HEK293 (cell line): ENCODE results near the gene AFF3.

Experiments
- GLI4 ChIP-seq: fragments of 450-650 bp; formaldehyde crosslinking; IDR thresholded peaks from 2 replicates; pipeline ENCODE4 v1.5.1; 2016; ENCODE audit warnings: missing biosample characterization, missing genetic modification characterization
- GLIS1 ChIP-seq: fragments of 450-650 bp; formaldehyde crosslinking; IDR thresholded peaks from 2 replicates; pipeline ENCODE4 v1.5.1; 2016; ENCODE audit warnings: missing biosample characterization, missing genetic modification characterization
- HOXA7 ChIP-seq: sonication (generic); formaldehyde crosslinking; IDR thresholded peaks from 2 replicates; pipeline ENCODE4 v1.8.1; 2022; ENCODE audit warnings: missing genetic modification reagents, borderline replicate concordance
- HOXD13 ChIP-seq: sonication (generic); formaldehyde crosslinking; IDR thresholded peaks from 2 replicates; pipeline ENCODE4 v1.8.0; 2022; ENCODE audit warnings: missing genetic modification reagents, borderline replicate concordance
- MZF1 ChIP-seq: fragments of 450-650 bp; formaldehyde crosslinking; IDR thresholded peaks from 2 replicates; pipeline ENCODE4 v1.5.1; 2017; ENCODE audit warnings: missing biosample characterization, missing genetic modification characterization, borderline replicate concordance
- SALL2 ChIP-seq: fragments of 450-650 bp; formaldehyde crosslinking; IDR thresholded peaks from 2 replicates; pipeline ENCODE4 v1.5.0; 2017; ENCODE audit warnings: missing biosample characterization, mild to moderate bottlenecking, missing genetic modification characterization, borderline replicate concordance
- ZBTB17 ChIP-seq: fragments of 450-650 bp; formaldehyde crosslinking; IDR thresholded peaks from 2 replicates; pipeline ENCODE4 v1.5.1; 2016; ENCODE audit warnings: missing biosample characterization, missing genetic modification characterization
- ZNF121 ChIP-seq: fragments of 450-650 bp; formaldehyde crosslinking; IDR thresholded peaks from 2 replicates; pipeline ENCODE4 v1.5.1; 2016; ENCODE audit warnings: missing biosample characterization, missing genetic modification characterization
- ZNF146 ChIP-seq: fragments of 450-650 bp; formaldehyde crosslinking; IDR thresholded peaks from 2 replicates; pipeline ENCODE4 v1.5.1; 2016; ENCODE audit warnings: missing biosample characterization, missing genetic modification characterization
- ZNF221 ChIP-seq: fragments of 450-650 bp; formaldehyde crosslinking; IDR thresholded peaks from 2 replicates; pipeline ENCODE4 v1.5.1; 2017; ENCODE audit warnings: missing biosample characterization, missing genetic modification characterization, borderline replicate concordance
- ZNF24 ChIP-seq: fragments of 450-650 bp; formaldehyde crosslinking; IDR thresholded peaks from 2 replicates; pipeline ENCODE4 v1.5.1; 2016; ENCODE audit warnings: missing biosample characterization, missing genetic modification characterization
- ZNF335 ChIP-seq: fragments of 450-650 bp; formaldehyde crosslinking; conservative IDR thresholded peaks from 2 replicates; pipeline ENCODE4 v1.5.1; 2016; ENCODE audit warnings: missing biosample characterization, missing genetic modification characterization
- ZNF394 ChIP-seq: fragments of 450-650 bp; formaldehyde crosslinking; IDR thresholded peaks from 2 replicates; pipeline ENCODE4 v1.5.1; 2016; ENCODE audit warnings: missing biosample characterization, missing genetic modification characterization, mild to moderate bottlenecking, moderate library complexity, borderline replicate concordance
- ZNF473 ChIP-seq: fragments of 450-650 bp; formaldehyde crosslinking; IDR thresholded peaks from 2 replicates; pipeline ENCODE4 v1.5.1; 2017; ENCODE audit warnings: missing biosample characterization, missing genetic modification characterization
- ZNF510 ChIP-seq: fragments of 450-650 bp; formaldehyde crosslinking; IDR thresholded peaks from 2 replicates; pipeline ENCODE4 v1.5.1; 2018; ENCODE audit warnings: mild to moderate bottlenecking, missing genetic modification characterization, missing biosample characterization; ENCODE audit not compliant: insufficient replicate concordance
- ZNF544 ChIP-seq: fragments of 450-650 bp; formaldehyde crosslinking; IDR thresholded peaks from 2 replicates; pipeline ENCODE4 v1.5.0; 2017; ENCODE audit warnings: missing biosample characterization, missing genetic modification characterization
- ZNF549 ChIP-seq: fragments of 450-650 bp; IDR thresholded peaks from 2 replicates; pipeline ENCODE4 v1.5.1; 2018; ENCODE audit warnings: missing biosample characterization, missing genetic modification characterization, mild to moderate bottlenecking, inconsistent platforms, moderate library complexity
- ZNF623 ChIP-seq: fragments of 450-650 bp; formaldehyde crosslinking; IDR thresholded peaks from 2 replicates; pipeline ENCODE4 v1.5.1; 2016; ENCODE audit warnings: missing biosample characterization, missing genetic modification characterization
- ZNF664 ChIP-seq: fragments of 450-650 bp; formaldehyde crosslinking; IDR thresholded peaks from 2 replicates; pipeline ENCODE4 v1.5.1; 2016; ENCODE audit warnings: missing biosample characterization, missing genetic modification characterization
- ZNF670 ChIP-seq: fragments of 450-650 bp; formaldehyde crosslinking; IDR thresholded peaks from 2 replicates; pipeline ENCODE4 v1.5.1; 2016; ENCODE audit warnings: missing biosample characterization, missing genetic modification characterization, low read depth
- ZNF791 ChIP-seq: fragments of 450-650 bp; formaldehyde crosslinking; IDR thresholded peaks from 2 replicates; pipeline ENCODE4 v1.5.1; 2016; ENCODE audit warnings: missing biosample characterization, missing genetic modification characterization
- ZNF830 ChIP-seq: fragments of 450-650 bp; IDR thresholded peaks from 2 replicates; pipeline ENCODE4 v1.5.0; 2018; ENCODE audit warnings: missing biosample characterization, missing genetic modification characterization, low read depth, mild to moderate bottlenecking, moderate library complexity
- ZNF837 ChIP-seq: fragments of 450-650 bp; formaldehyde crosslinking; IDR thresholded peaks from 2 replicates; pipeline ENCODE4 v1.5.1; 2016; ENCODE audit warnings: missing biosample characterization, missing genetic modification characterization
- ZSCAN23 ChIP-seq: fragments of 450-650 bp; formaldehyde crosslinking; IDR thresholded peaks from 2 replicates; pipeline ENCODE4 v1.5.1; 2016; ENCODE audit warnings: missing biosample characterization, missing genetic modification characterization
- TF ChIP-seq, protein P1 (sequence below): fragments of 450-650 bp; formaldehyde crosslinking; IDR thresholded peaks from 2 replicates; pipeline ENCODE4 v1.5.1; 2016; ENCODE audit warnings: missing biosample characterization, missing genetic modification characterization, low read depth
- TF ChIP-seq, protein P2 (sequence below): fragments of 450-650 bp; formaldehyde crosslinking; IDR thresholded peaks from 2 replicates; pipeline ENCODE4 v1.5.1; 2016; ENCODE audit warnings: missing biosample characterization, missing genetic modification characterization
- TF ChIP-seq, protein P3 (sequence below): sonication (generic); formaldehyde crosslinking; IDR thresholded peaks from 2 replicates; pipeline ENCODE4 v1.8.1; 2022; ENCODE audit warnings: mild to moderate bottlenecking, moderate library complexity, missing genetic modification reagents
- TF ChIP-seq, protein P4 (sequence below): fragments of 450-650 bp; formaldehyde crosslinking; IDR thresholded peaks from 2 replicates; pipeline ENCODE4 v1.5.1; 2016; ENCODE audit warnings: missing biosample characterization, missing genetic modification characterization
- TF ChIP-seq, protein P5 (sequence below): fragments of 450-650 bp; formaldehyde crosslinking; IDR thresholded peaks from 2 replicates; pipeline ENCODE4 v1.5.0; 2017; ENCODE audit warnings: missing biosample characterization, missing genetic modification characterization, borderline replicate concordance
- TF ChIP-seq, protein P6 (sequence below): fragments of 450-650 bp; formaldehyde crosslinking; IDR thresholded peaks from 2 replicates; pipeline ENCODE4 v1.5.1; 2016; ENCODE audit warnings: missing biosample characterization, missing genetic modification characterization

AFF3 gene

DNA sequence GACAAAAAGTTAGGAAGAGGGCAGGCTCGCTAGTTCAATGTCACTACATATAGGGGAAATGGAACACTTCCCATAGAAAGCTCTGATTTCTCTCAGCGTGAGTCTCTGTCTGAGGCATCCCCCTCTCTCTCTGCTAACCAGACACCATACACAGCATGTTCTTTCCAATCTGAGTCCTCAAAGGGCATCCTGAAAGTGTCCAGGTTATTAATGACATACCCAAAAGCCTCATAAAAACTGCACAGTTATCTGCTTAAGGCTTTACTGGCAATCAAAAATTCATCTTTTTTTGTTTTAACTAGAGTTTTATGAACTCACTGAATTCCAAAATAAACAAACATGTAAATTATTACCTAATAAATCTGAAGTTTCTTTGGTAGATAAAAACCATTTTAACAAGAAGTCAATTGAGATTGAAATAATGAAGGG lies 137.4 kb downstream of the AFF3 start (continued):
- TF ChIP-seq ZNF394 (tag by site-specific recombination) (peak; percentile 26; the same call in 1 of the 2 replicates), ZNF335 (tag by site-specific recombination) (no peak), ZSCAN23 (tag by site-specific recombination) (no peak), ZNF623 (tag by site-specific recombination) (no peak), ZNF830 (no peak), HOXD13 (CRISPR knock-in tag) (peak; percentile 60; the same call in 1 of the 2 replicates), ZNF549 (no peak), ZNF473 (tag by site-specific recombination) (no peak), ZNF837 (no peak), ZNF670 (tag by site-specific recombination) (no peak), ZNF544 (tag by site-specific recombination) (no peak), ZBTB17 (0 out of 2 replicates have a peak, but pooled peaks have one; percentile 33), ZNF146 (tag by site-specific recombination) (no peak), GLIS1 (tag by site-specific recombination) (no peak), SALL2 (tag by site-specific recombination) (no peak), ZNF121 (tag by site-specific recombination) (no peak), ZNF24 (tag by site-specific recombination) (0 out of 2 replicates have a peak, but pooled peaks have one; percentile 50), ZNF791 (tag by site-specific recombination) (no peak), ZNF664 (tag by site-specific recombination) (no peak), HOXA7 (CRISPR knock-in tag) (no peak), ZNF221 (no peak), GLI4 (no peak), ZNF510 (tag by site-specific recombination) (no peak), MZF1 (tag by site-specific recombination) (no peak)
- TF ChIP-seq, protein P1, sequence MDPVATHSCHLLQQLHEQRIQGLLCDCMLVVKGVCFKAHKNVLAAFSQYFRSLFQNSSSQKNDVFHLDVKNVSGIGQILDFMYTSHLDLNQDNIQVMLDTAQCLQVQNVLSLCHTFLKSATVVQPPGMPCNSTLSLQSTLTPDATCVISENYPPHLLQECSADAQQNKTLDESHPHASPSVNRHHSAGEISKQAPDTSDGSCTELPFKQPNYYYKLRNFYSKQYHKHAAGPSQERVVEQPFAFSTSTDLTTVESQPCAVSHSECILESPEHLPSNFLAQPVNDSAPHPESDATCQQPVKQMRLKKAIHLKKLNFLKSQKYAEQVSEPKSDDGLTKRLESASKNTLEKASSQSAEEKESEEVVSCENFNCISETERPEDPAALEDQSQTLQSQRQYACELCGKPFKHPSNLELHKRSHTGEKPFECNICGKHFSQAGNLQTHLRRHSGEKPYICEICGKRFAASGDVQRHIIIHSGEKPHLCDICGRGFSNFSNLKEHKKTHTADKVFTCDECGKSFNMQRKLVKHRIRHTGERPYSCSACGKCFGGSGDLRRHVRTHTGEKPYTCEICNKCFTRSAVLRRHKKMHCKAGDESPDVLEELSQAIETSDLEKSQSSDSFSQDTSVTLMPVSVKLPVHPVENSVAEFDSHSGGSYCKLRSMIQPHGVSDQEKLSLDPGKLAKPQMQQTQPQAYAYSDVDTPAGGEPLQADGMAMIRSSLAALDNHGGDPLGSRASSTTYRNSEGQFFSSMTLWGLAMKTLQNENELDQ (tag by site-specific recombination) = peak; percentile 60; the same call in 1 of the 2 replicates
- TF ChIP-seq, protein P2, sequence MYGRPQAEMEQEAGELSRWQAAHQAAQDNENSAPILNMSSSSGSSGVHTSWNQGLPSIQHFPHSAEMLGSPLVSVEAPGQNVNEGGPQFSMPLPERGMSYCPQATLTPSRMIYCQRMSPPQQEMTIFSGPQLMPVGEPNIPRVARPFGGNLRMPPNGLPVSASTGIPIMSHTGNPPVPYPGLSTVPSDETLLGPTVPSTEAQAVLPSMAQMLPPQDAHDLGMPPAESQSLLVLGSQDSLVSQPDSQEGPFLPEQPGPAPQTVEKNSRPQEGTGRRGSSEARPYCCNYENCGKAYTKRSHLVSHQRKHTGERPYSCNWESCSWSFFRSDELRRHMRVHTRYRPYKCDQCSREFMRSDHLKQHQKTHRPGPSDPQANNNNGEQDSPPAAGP (tag by site-specific recombination) = no peak
- TF ChIP-seq, protein P3, sequence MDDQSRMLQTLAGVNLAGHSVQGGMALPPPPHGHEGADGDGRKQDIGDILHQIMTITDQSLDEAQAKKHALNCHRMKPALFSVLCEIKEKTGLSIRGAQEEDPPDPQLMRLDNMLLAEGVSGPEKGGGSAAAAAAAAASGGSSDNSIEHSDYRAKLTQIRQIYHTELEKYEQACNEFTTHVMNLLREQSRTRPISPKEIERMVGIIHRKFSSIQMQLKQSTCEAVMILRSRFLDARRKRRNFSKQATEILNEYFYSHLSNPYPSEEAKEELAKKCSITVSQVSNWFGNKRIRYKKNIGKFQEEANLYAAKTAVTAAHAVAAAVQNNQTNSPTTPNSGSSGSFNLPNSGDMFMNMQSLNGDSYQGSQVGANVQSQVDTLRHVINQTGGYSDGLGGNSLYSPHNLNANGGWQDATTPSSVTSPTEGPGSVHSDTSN (CRISPR knock-in tag) = no peak
- TF ChIP-seq, protein P4, sequence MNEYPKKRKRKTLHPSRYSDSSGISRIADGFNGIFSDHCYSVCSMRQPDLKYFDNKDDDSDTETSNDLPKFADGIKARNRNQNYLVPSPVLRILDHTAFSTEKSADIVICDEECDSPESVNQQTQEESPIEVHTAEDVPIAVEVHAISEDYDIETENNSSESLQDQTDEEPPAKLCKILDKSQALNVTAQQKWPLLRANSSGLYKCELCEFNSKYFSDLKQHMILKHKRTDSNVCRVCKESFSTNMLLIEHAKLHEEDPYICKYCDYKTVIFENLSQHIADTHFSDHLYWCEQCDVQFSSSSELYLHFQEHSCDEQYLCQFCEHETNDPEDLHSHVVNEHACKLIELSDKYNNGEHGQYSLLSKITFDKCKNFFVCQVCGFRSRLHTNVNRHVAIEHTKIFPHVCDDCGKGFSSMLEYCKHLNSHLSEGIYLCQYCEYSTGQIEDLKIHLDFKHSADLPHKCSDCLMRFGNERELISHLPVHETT = no peak
- TF ChIP-seq, protein P5, sequence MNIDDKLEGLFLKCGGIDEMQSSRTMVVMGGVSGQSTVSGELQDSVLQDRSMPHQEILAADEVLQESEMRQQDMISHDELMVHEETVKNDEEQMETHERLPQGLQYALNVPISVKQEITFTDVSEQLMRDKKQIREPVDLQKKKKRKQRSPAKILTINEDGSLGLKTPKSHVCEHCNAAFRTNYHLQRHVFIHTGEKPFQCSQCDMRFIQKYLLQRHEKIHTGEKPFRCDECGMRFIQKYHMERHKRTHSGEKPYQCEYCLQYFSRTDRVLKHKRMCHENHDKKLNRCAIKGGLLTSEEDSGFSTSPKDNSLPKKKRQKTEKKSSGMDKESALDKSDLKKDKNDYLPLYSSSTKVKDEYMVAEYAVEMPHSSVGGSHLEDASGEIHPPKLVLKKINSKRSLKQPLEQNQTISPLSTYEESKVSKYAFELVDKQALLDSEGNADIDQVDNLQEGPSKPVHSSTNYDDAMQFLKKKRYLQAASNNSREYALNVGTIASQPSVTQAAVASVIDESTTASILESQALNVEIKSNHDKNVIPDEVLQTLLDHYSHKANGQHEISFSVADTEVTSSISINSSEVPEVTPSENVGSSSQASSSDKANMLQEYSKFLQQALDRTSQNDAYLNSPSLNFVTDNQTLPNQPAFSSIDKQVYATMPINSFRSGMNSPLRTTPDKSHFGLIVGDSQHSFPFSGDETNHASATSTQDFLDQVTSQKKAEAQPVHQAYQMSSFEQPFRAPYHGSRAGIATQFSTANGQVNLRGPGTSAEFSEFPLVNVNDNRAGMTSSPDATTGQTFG (tag by site-specific recombination) = no peak
- TF ChIP-seq, protein P6, sequence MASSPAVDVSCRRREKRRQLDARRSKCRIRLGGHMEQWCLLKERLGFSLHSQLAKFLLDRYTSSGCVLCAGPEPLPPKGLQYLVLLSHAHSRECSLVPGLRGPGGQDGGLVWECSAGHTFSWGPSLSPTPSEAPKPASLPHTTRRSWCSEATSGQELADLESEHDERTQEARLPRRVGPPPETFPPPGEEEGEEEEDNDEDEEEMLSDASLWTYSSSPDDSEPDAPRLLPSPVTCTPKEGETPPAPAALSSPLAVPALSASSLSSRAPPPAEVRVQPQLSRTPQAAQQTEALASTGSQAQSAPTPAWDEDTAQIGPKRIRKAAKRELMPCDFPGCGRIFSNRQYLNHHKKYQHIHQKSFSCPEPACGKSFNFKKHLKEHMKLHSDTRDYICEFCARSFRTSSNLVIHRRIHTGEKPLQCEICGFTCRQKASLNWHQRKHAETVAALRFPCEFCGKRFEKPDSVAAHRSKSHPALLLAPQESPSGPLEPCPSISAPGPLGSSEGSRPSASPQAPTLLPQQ = 0 out of 2 replicates have a peak, but pooled peaks have one; percentile 35
